ENCODE results near the gene ZNF559.

Gene ZNF559

GRCh38 chr19:9348253-9348652, 24.3 kb downstream of the ZNF559 start:
- H3K27ac ChIP-seq (ENCODE audit: low read length) = no peak overlapping the region
- H3K9me2 ChIP-seq (replicated peaks; ENCODE audit: insufficient read depth, low read length) = no peaks in the 10 kb centered on the region
- H3K4me2 ChIP-seq (ENCODE audit: low read depth, low read length) = no peak overlapping the region
- no peaks in the 10 kb centered on the region for H3K9me3 ChIP-seq (replicated peaks; ENCODE audit: insufficient read depth, low read length)
- H3K79me2 ChIP-seq (ENCODE audit: low read length) = no peaks in the 10 kb centered on the region
- no peak overlapping the region for H3K9ac ChIP-seq (ENCODE audit: low read length)
- H3K4me1 ChIP-seq (ENCODE audit: low read length) = no peaks in the 10 kb centered on the region
- no peak for DNase-seq
- no peak overlapping the region for H2AFZ ChIP-seq (ENCODE audit: low read length)
- H3K27me3 ChIP-seq (replicated peaks; ENCODE audit: insufficient read depth, low read length) = no peaks in the 10 kb centered on the region
- H3K36me3 ChIP-seq (replicated peaks; ENCODE audit: insufficient read depth, low read length) = no peaks in the 10 kb centered on the region
- H3F3A ChIP-seq (ENCODE audit: insufficient read depth, low read length) = no peaks in the 10 kb centered on the region; the same call in 1 of the 2 replicates
- no peak for TF ChIP-seq EZH2phosphoT487 (IDR thresholded peaks at IDR 0.05; ENCODE audit: low read length)
- TF ChIP-seq, protein P1, sequence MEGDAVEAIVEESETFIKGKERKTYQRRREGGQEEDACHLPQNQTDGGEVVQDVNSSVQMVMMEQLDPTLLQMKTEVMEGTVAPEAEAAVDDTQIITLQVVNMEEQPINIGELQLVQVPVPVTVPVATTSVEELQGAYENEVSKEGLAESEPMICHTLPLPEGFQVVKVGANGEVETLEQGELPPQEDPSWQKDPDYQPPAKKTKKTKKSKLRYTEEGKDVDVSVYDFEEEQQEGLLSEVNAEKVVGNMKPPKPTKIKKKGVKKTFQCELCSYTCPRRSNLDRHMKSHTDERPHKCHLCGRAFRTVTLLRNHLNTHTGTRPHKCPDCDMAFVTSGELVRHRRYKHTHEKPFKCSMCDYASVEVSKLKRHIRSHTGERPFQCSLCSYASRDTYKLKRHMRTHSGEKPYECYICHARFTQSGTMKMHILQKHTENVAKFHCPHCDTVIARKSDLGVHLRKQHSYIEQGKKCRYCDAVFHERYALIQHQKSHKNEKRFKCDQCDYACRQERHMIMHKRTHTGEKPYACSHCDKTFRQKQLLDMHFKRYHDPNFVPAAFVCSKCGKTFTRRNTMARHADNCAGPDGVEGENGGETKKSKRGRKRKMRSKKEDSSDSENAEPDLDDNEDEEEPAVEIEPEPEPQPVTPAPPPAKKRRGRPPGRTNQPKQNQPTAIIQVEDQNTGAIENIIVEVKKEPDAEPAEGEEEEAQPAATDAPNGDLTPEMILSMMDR (IDR thresholded peaks at IDR 0.05; ENCODE audit: low read length) = no peak
- TF ChIP-seq EZH2 (optimal IDR thresholded peaks at IDR 0.05; ENCODE audit: low read depth, low read length) = no peak
- H4K20me1 ChIP-seq (ENCODE audit: insufficient read depth, low read length) = no peaks in the 10 kb centered on the region
- H3K4me3 ChIP-seq (ENCODE audit: low read length) = no peak overlapping the region

GRCh38 chr19:9348671-9349070, 24.7 kb downstream of the ZNF559 start:
- H3K4me3 ChIP-seq (ENCODE audit: low read length) = no peak overlapping the region
- no peaks in the 10 kb centered on the region for H3K9me3 ChIP-seq (replicated peaks; ENCODE audit: insufficient read depth, low read length)
- no peaks in the 10 kb centered on the region for H3K27me3 ChIP-seq (replicated peaks; ENCODE audit: insufficient read depth, low read length)
- H3K79me2 ChIP-seq (ENCODE audit: low read length) = no peaks in the 10 kb centered on the region
- no peaks in the 10 kb centered on the region for H3K4me1 ChIP-seq (ENCODE audit: low read length)
- H3K4me2 ChIP-seq (ENCODE audit: low read depth, low read length) = no peak overlapping the region
- H3K27ac ChIP-seq (ENCODE audit: low read length) = no peak overlapping the region
- H3F3A ChIP-seq (ENCODE audit: insufficient read depth, low read length) = no peaks in the 10 kb centered on the region; the same call in 1 of the 2 replicates
- DNase-seq = no peak
- no peaks in the 10 kb centered on the region for H3K9me2 ChIP-seq (replicated peaks; ENCODE audit: insufficient read depth, low read length)
- no peaks in the 10 kb centered on the region for H3K36me3 ChIP-seq (replicated peaks; ENCODE audit: insufficient read depth, low read length)
- no peak overlapping the region for H3K9ac ChIP-seq (ENCODE audit: low read length)
- H4K20me1 ChIP-seq (ENCODE audit: insufficient read depth, low read length) = no peaks in the 10 kb centered on the region
- no peak overlapping the region for H2AFZ ChIP-seq (ENCODE audit: low read length)
- TF ChIP-seq EZH2 (optimal IDR thresholded peaks at IDR 0.05; ENCODE audit: low read depth, low read length) (no peak), EZH2phosphoT487 (IDR thresholded peaks at IDR 0.05; ENCODE audit: low read length) (no peak)
- TF ChIP-seq, protein P1 (IDR thresholded peaks at IDR 0.05; ENCODE audit: low read length) = no peak

DNA sequence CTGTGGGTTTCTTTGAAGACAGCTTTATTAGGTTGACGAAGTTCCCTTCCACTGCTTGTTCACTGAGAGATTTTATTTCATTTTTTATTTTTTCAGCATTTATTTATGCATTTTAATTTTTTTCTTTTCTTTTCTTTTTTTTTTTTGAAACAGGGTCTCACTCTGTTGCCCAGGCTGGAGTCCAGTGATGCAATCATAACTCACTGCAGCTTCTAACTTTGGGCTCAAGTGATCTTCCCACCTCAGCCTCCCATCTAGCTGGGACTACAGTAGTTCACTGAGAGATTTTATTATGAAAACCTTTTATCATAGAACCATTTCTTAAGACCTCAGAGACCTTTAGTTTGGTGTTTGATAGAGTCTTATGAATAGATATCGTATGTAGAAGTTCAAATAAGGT, 28.5 kb downstream of the ZNF559 start:
- H3K9me2 ChIP-seq (replicated peaks; ENCODE audit: insufficient read depth, low read length) = no peaks in the 10 kb centered on the region
- H3K4me3 ChIP-seq (ENCODE audit: low read length) = no peak overlapping the region
- H3K27me3 ChIP-seq (replicated peaks; ENCODE audit: insufficient read depth, low read length) = no peaks in the 10 kb centered on the region
- no peak for DNase-seq
- no peaks in the 10 kb centered on the region for H3K4me1 ChIP-seq (ENCODE audit: low read length)
- H3K9ac ChIP-seq (ENCODE audit: low read length) = no peak overlapping the region
- H3K79me2 ChIP-seq (ENCODE audit: low read length) = no peaks in the 10 kb centered on the region
- H3K9me3 ChIP-seq (replicated peaks; ENCODE audit: insufficient read depth, low read length) = no peaks in the 10 kb centered on the region
- no peak overlapping the region for H3K27ac ChIP-seq (ENCODE audit: low read length)
- H4K20me1 ChIP-seq (ENCODE audit: insufficient read depth, low read length) = no peaks in the 10 kb centered on the region
- no peaks in the 10 kb centered on the region for H3F3A ChIP-seq (ENCODE audit: insufficient read depth, low read length)
- no peak overlapping the region for H2AFZ ChIP-seq (ENCODE audit: low read length)
- no peak overlapping the region for H3K4me2 ChIP-seq (ENCODE audit: low read depth, low read length)
- TF ChIP-seq, protein P1 (IDR thresholded peaks at IDR 0.05; ENCODE audit: low read length) = no peak
- TF ChIP-seq EZH2 (optimal IDR thresholded peaks at IDR 0.05; ENCODE audit: low read depth, low read length) = no peak
- TF ChIP-seq EZH2phosphoT487 (IDR thresholded peaks at IDR 0.05; ENCODE audit: low read length) = no peak
- no peaks in the 10 kb centered on the region for H3K36me3 ChIP-seq (replicated peaks; ENCODE audit: insufficient read depth, low read length)
